OCI-LY3 (cell line): ENCODE data around the gene ENGASE.

ENCODE experiments used
- CTCF ChIP-seq: fragments of 200-600, 300-600 bp; sonication (generic); IDR thresholded peaks from 2 replicates; pipeline ENCODE4 v1.5.1; 2014; ENCODE audit warnings: antibody characterized with exemption, low read length, low read depth
- EZH2phosphoT487 ChIP-seq: fragments of 200-600 bp; shearing (Covaris generic); IDR thresholded peaks from 2 replicates; pipeline ENCODE4 v1.6.1; 2018; ENCODE audit warnings: antibody characterized with exemption, mixed run types, low read depth

GRCh38 chr17:79049821-79050220 is 24.8 kb upstream of the ENGASE start:
- TF ChIP-seq CTCF (no peak), EZH2phosphoT487 (no peak)
